ENCODE data around the gene ANKRD13D. TPM values are rescaled to one million over a fixed set of nuclear protein-coding genes. Genes with fewer than 3 reads are reported as not detected.

ANKRD13D gene
- total RNA-seq, 2 donors from 2014 or later: 56.6 to 58.6 TPM

DNA sequence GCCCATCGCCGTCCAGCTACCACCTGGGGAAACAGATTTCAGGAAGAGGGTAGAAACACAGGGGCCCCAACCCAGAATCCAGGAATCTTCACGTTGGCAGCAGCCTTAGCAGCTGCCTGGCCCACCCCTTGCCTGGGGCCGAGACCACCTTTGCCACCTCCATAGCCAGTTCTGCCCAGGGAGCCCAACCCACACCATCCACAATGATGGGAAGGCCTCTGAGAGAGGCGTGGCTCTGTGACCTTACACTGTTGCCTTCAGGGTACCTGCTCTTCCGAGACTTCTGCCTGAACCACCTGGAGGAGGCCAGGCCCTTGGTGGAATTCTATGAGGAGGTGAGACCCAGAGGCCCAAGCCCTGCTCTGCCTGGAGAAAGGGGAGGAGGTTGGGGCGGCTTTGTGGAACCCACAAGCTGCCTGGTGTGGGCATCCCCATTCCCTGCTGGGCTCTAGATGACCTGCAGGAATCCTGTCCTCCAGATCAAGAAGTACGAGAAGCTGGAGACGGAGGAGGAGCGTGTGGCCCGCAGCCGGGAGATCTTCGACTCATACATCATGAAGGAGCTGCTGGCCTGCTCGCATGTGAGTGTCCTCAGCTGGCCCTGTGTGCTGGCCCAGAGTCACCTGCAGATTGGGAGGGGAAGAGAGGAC is 10.0 kb upstream of the ANKRD13D start:
- Mint-ChIP-seq H3K4me1 (peaks cover 3% of the 10 kb centered on the region), H3K4me3 (no peak overlapping the region), H3K27me3 (ENCODE audit: insufficient read depth) (no peaks in the 10 kb centered on the region), H3K36me3 (ENCODE audit: low read depth) (peaks cover 38% of the 10 kb centered on the region), H3K9me3 (no peaks in the 10 kb centered on the region), H3K27ac (no peak overlapping the region)
- H3K9ac ChIP-seq (ENCODE audit: extremely low read depth, low read length, poor library complexity, severe bottlenecking): no peak overlapping the region
- WGBS, 2 experiments (ENCODE audit: insufficient coverage in 1 of 2, insufficient read length in 1 of 2): 90 to 95% methylated on average over 2 to 14 of the region's 14 CpGs
- no peak for DNase-seq
- no peak overlapping the region for H3K27ac ChIP-seq (ENCODE audit: low read depth, low read length)
- H3K27me3 ChIP-seq (ENCODE audit: control insufficient read depth, insufficient read depth, low read length, poor library complexity, severe bottlenecking): no peaks in the 10 kb centered on the region
- TF ChIP-seq, protein P1, sequence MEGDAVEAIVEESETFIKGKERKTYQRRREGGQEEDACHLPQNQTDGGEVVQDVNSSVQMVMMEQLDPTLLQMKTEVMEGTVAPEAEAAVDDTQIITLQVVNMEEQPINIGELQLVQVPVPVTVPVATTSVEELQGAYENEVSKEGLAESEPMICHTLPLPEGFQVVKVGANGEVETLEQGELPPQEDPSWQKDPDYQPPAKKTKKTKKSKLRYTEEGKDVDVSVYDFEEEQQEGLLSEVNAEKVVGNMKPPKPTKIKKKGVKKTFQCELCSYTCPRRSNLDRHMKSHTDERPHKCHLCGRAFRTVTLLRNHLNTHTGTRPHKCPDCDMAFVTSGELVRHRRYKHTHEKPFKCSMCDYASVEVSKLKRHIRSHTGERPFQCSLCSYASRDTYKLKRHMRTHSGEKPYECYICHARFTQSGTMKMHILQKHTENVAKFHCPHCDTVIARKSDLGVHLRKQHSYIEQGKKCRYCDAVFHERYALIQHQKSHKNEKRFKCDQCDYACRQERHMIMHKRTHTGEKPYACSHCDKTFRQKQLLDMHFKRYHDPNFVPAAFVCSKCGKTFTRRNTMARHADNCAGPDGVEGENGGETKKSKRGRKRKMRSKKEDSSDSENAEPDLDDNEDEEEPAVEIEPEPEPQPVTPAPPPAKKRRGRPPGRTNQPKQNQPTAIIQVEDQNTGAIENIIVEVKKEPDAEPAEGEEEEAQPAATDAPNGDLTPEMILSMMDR (conservative IDR thresholded peaks at IDR 0.05): no peak
- no peaks in the 10 kb centered on the region for H3K9me3 ChIP-seq (ENCODE audit: control insufficient read depth, low read length)
- H3K4me3 ChIP-seq (ENCODE audit: low read length): no peak overlapping the region
- H3K36me3 ChIP-seq (ENCODE audit: control insufficient read depth, insufficient read depth, low read length): peaks cover 23% of the 10 kb centered on the region
- H3K4me1 ChIP-seq (ENCODE audit: control insufficient read depth, insufficient read depth, low read length): no peaks in the 10 kb centered on the region

DNA sequence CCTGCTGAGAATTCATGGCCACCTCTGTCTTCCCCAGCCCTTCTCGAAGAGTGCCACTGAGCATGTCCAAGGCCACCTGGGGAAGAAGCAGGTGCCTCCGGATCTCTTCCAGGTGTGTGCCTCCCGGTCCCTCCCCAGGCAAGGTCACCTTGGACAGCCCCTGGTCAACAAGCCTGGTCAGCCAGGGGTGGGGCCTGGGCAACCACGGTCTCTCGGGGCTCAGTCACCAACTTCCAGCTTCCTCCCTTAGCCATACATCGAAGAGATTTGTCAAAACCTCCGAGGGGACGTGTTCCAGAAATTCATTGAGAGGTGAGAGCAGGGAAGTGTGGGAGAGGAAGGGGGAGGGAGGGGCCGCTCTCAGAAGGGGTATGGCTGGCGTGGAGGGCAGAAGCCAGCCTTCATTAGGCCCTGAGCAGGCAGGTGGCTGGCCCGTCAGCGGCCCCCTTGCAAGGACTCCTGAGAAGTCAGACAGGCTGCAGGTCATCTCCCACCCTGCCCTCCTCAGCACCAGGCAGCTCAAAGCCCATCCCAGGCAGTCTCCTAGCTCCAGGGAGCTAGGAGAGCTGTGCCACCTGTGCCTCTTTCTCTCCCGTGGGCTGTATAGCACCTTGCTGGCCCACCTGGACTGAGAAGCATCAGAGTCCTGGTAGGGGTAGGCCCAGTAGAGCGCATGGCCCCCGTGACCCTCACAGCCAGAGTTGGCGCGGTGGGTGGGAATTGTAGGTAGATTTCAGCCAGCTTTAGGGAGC is 9.3 kb upstream of the ANKRD13D start:
- peaks cover 23% of the 10 kb centered on the region for H3K36me3 ChIP-seq (ENCODE audit: control insufficient read depth, insufficient read depth, low read length)
- H3K9me3 ChIP-seq (ENCODE audit: control insufficient read depth, low read length): no peaks in the 10 kb centered on the region
- H3K9me3 Mint-ChIP-seq: no peaks in the 10 kb centered on the region
- peaks cover 3% of the 10 kb centered on the region for H3K4me1 Mint-ChIP-seq
- H3K4me1 ChIP-seq (ENCODE audit: control insufficient read depth, insufficient read depth, low read length): no peaks in the 10 kb centered on the region
- DNase-seq: no peak
- no peak overlapping the region for H3K9ac ChIP-seq (ENCODE audit: extremely low read depth, low read length, poor library complexity, severe bottlenecking)
- H3K4me3 ChIP-seq (ENCODE audit: low read length): no peak overlapping the region
- H3K4me3 Mint-ChIP-seq: no peak overlapping the region
- no peaks in the 10 kb centered on the region for H3K27me3 Mint-ChIP-seq (ENCODE audit: insufficient read depth)
- H3K27me3 ChIP-seq (ENCODE audit: control insufficient read depth, insufficient read depth, low read length, poor library complexity, severe bottlenecking): no peaks in the 10 kb centered on the region
- H3K36me3 Mint-ChIP-seq (ENCODE audit: low read depth): peaks cover 38% of the 10 kb centered on the region
- WGBS, 2 experiments (ENCODE audit: insufficient coverage in 1 of 2, insufficient read length in 1 of 2): 94 to 97% methylated on average over 9 to 17 of the region's 17 CpGs
- H3K27ac ChIP-seq (ENCODE audit: low read depth, low read length): no peak overlapping the region
- TF ChIP-seq, protein P1 (conservative IDR thresholded peaks at IDR 0.05): no peak
- H3K27ac Mint-ChIP-seq: no peak overlapping the region

DNA sequence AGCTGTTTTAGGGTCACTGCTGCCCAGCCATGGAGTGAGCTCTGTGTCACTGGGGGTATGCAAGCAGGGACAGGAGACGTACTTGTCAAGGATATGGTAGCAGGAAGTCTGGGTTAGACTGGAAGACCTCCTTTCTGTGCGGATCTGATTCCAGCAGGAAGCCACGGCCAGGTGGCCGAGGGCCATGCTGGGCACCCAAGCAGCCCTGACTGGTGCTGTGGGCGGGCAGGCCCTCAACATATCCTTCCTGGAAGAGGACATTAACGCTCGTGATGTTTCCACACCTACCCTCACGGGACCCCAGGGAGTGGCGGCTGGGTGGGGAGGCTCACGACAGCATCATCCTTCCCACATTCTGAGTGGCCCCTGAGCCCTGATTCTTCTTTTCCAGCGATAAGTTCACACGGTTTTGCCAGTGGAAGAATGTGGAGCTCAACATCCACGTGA is 8.7 kb upstream of the ANKRD13D start:
- Histone ChIP-seq H3K27me3 (ENCODE audit: control insufficient read depth, insufficient read depth, low read length, poor library complexity, severe bottlenecking) (no peaks in the 10 kb centered on the region), H3K9me3 (ENCODE audit: control insufficient read depth, low read length) (no peaks in the 10 kb centered on the region), H3K4me1 (ENCODE audit: control insufficient read depth, insufficient read depth, low read length) (no peaks in the 10 kb centered on the region), H3K36me3 (ENCODE audit: control insufficient read depth, insufficient read depth, low read length) (peaks cover 23% of the 10 kb centered on the region), H3K4me3 (ENCODE audit: low read length) (no peak overlapping the region), H3K9ac (ENCODE audit: extremely low read depth, low read length, poor library complexity, severe bottlenecking) (no peak overlapping the region), H3K27ac (ENCODE audit: low read depth, low read length) (no peak overlapping the region)
- H3K27ac Mint-ChIP-seq: no peak overlapping the region
- DNase-seq: no peak
- peaks cover 42% of the 10 kb centered on the region for H3K36me3 Mint-ChIP-seq (ENCODE audit: low read depth)
- H3K27me3 Mint-ChIP-seq (ENCODE audit: insufficient read depth): no peaks in the 10 kb centered on the region
- no peak overlapping the region for H3K4me3 Mint-ChIP-seq
- TF ChIP-seq, protein P1 (conservative IDR thresholded peaks at IDR 0.05): no peak
- WGBS, 2 experiments (ENCODE audit: insufficient coverage in 1 of 2, insufficient read length in 1 of 2): 91 to 92% methylated on average over 8 to 13 of the region's 13 CpGs
- no peaks in the 10 kb centered on the region for H3K9me3 Mint-ChIP-seq
- H3K4me1 Mint-ChIP-seq: peaks cover 3% of the 10 kb centered on the region

Measured in endodermal cell (in vitro differentiated cells).